DLD1 (cell line): Measurements from ENCODE around the gene NXPH3.

Experiments used
- in situ Hi-C: cut with HindIII; loops from 2 replicates; pipeline ENCODE4 v1.10.0; 2017; ENCODE audit warnings: low sequenced_read_pairs

NXPH3 gene

DNA sequence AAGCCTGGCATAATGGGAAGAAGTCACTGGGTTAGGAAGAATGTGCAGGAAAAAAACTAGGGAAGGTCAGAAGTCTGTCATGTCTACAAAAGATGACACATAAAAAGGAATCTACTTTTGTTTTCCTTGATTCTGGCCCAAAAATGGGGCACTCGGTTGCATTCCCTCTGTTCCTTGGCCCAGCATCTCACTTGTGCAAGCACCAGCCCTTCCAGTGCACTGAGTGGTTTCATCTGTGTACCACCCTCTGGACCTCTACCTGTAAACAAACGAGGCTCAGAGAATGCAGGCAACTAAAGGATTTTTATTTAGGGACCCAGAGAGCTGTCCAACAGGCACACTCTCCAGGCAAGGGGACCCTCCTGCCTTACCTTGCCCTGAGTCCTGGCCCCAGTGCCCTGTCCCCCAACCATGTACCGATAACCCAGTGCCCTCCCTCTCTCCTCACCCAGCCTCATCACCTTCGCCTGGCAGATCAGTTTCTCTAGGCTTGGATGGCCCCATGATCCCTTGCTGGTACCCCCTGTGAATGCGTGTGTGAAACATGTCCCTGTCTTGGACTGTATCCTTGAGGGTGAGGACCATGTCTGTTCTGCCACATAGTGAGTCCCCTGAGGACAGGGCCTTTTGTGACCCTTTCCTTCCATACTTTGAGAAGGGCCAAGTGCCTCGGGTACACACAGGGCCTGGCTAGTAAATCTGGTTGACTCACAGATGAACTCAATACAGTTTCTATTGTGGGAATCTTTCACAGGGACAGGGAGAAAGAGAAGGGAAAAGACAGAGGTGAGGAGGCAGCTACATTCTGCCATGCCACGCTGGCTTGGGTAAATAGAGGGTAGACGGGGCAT is 13.3 kb downstream of the NXPH3 start:
- in situ Hi-C loops = no loop called here

DNA sequence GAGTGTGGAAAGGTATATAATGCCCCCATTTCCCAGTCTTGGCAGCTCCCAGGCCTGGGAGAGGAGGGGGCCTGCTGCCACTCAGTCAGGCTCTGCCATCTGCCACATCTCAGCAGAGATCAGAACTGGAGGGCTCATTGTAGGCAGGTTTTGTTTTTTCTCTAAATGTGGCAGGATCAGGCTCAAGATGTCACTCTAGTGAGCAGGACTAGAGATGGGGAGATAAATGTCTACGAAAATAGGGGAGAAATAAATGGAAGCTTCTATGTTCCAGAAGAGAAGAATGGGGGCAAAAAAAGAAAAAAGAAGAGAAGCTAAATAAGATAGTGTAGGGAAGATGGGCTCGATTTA is 13.9 kb downstream of the NXPH3 start:
- in situ Hi-C loops = no loop called here

DNA sequence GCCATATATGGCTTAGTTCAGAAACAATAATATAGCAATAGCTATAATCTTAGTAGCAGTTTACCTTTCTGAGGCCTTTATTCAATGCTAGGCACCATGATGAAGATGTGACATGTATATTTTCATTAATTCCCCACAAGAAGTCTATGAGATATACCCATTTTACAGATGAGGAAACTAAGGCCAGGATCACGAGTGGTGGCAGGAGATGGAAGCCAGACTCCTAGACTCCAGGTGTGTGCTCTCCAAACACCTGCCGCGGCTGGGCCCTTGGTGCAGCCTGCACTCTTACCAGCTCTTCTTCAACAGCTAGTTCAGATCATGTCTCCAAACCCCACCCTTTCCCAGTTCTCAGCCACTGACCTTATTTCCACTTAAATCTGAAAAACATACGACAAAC is 15.2 kb downstream of the NXPH3 start:
- in situ Hi-C loops = no loop called here

DNA sequence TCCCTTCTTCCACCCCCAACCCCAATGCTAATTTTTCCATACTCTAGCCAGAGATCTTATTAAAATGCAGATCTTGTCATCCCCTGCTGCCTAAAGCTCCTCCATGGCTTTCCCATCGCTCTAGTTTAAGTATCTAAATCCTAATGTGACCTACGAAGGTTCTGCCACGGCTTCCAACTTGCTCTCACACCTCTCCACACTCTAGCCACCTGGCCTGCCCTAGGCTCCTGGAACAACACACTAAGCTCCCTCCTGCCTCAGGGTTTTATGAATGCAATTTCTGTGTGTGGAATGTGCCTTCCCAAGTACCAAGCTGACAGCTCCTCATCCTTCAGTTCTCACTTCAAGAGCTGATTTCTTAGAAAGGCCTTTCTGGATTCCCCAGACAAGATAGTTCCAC is 16.6 kb downstream of the NXPH3 start:
- in situ Hi-C loops = no loop called here

DNA sequence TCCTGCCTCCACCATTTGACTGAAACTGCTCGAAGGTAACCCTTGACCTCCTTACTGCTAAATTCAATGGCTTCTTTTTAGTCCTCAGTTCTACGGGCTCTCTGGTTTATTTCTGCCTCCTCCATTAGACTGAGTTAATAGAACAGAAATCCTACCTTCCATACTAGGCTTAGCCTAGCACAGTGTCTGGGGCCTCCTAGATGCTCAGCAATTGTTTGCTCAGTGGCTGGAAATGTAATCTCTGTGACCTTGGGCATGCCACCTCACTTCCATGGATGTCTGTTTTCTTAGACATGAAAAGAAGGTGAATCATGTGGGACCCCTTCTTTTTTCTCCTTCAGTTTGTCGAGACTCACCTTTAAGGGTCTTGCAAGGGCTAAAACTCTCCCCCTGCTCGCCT is 19.7 kb downstream of the NXPH3 start:
- in situ Hi-C loops = no loop called here

DNA sequence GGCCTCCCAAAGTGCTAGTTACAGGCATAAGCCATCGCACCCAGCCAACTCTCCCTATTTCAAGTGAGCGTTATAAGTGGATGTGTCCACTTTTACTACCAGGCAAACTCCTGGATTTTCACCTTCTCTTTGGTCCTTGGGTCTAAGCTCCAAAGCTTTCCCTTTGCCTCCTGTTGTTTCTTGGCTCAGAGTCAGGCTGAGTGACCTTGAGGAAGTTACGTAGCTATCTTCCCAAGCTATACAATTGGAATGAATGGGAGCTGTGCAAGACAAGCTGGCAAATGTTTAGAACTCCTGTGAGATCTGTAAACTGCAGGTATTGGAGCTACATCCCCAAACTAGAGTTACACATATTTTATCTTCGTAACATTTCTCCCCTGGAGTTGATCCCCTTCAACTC is 20.3 kb downstream of the NXPH3 start:
- in situ Hi-C loops = no loop called here

DNA sequence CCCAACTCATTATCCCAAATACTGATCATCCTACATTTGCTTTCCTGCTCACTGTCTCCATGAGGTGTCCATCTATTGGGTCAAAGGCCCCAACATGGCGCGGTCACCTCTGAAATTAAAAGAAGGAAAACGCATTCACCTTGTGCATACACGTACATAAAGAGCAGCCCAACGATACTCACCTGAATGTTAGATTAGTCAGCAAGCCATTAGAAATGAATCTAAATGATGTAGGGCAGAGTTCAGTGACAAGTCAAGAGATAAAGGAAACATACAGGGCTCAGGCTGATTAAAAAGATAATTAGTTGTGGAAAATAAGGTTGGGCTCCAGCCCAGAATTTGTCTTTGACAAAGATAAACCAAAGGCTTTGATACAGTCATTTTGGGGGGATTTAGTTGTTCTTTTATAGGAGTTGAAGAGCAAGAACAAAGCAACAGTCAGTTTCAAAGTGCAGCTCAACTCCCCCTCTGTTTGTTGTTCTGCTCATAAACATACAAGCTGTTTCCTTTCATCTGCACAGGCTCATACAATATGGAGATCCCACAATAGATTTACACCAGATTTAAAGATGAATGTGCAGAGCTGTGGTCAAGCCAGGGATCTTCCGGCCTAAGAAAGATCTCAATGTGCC is 21.1 kb downstream of the NXPH3 start:
- in situ Hi-C loops = no loop called here

DNA sequence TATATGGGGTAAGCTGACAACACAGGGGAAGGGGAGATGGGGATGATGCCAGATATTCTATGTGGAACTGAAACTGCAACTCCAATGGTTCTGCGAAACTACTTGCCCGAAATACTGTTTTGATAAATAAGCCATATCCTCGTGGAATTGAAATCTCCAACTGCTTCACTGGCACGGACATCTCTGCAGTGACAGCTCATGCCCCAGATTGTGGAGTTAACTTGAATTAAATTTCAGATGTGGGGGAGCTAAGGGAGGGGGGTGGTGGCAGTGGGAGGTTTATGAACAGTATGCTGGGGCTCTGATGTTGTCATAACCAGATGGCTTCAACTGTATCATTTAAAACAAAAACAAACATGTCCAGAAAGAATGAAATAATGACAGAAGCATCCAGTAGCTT is 21.8 kb downstream of the NXPH3 start:
- in situ Hi-C loops = no loop called here

DNA sequence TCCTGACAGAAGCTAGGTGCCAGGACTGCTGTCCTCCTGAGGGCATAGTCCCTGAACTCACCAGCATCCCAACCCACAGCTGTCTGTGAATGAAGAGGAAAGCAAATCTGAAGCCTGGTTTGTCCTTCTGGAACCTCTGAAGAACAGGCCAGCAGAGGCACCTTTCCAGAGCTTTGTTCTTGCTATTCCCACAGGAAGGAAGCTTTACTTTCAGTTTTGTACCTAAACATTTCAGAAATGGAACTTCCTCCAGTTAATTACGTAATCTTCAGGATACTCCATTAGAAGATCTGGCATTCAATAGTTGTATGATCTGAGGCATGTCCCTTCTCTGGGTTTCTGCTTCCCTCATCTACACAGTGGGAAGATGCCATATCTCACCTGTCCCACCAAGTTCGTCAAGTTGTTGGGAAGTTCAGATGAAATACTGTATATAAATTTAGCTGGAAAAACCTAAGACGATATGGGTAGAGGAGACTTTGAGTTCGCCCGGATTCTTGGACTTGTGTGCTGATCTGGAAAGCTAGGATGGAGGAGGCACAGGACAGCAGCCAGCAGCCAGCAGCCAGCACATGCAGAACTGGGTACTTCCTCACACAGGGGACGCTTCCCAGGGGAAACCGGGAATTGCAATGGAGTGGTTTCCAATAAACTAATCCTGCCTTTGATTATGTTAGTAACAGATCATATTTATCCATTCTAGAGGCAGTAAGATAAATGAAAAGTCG is 22.4 kb downstream of the NXPH3 start:
- in situ Hi-C loops = no loop called here

DNA sequence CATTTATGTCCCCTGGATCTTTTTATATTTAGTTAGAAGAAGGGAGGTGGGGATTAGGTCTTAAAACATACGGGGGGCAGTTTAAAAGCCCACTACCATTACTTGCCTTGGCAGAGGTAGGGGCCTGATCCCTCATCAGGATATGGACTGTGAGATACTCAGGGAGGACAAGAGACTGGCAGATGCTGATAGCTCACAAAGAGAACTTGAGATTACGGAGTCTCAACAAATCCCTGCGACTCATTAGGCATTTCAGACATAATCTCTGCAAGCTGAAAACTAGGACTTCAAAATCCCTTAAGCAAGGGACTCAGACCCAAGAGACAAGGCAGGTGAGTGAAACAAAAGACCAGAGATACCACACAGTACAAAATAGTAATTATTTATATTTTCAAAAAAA is 23.2 kb downstream of the NXPH3 start:
- in situ Hi-C loops = no loop called here

DNA sequence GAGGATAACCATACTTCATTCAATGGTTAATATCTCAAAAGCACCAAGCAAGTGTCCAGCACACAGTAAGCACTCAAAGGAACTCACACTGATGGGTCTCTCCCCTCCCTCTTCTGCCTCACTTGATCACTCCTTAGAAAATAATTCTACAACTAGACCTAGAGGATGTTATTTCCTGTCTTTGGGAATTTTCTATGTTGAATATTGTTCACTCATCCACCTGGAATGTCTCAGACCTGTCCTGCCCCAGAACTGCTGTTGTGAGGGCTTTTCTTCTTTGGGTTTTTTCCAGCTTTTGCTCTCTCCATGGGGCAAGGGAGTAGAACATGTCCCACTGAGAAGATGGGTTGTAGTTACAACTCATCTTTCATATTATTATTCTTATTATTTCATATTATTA is 25.3 kb downstream of the NXPH3 start:
- in situ Hi-C loops = no loop called here

DNA sequence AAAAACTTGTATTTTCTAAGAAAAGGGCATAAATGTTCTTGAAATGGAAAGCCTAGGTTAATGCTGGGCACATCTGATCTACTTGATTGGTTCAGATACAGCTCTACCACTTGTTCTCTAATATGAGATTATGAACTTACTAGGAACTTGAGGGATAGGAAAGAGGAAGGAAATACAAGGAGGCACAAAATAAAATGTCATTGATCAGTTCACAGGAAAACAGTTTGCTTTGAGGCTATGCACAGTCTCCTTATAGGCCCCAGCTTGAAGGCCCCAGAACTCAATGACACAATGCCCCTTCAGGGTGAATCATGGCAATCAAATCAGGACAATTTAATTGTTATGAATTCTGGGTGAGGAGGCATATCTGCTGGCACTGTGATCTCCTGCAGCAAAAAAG is 27.1 kb downstream of the NXPH3 start:
- in situ Hi-C loops = no loop called here

DNA sequence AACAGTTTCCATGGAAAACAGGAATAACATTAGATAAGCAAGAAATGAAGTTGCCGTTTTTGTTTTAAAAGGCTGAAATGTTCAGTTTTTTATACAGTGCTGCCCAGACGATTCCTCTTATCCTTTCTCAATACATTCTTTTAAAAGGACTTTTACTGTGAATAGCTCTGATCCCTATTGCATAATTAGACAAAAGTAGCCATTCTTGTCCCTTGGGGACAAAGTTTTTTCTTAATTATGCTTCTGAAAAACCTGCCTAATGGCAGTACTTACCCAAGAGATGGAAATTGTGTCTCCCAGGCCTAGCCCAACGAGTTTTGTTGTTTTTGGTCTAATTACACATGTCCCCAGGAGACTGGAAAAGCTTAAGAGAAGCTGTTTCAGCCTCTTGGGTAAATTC is 27.6 kb downstream of the NXPH3 start:
- in situ Hi-C loops = no loop called here

DNA sequence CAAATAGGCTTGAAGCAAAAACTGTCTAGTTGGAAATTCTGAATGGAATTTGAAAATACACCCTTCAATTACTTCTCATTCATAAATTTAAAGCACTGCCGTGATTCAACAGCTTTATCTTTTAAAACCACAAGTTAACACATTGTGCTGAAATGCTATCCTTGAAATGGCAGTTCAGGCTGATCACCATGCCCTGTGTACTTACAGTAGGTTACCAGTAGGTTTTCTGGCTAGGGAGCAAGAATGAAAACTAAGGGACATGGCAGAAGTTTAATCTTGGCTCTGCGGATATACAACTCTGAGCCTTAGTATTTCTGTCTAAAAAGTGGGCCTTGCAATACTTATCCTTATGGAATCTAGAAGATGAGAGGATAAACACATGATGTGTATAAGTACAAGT is 28.0 kb downstream of the NXPH3 start:
- in situ Hi-C loops = no loop called here

DNA sequence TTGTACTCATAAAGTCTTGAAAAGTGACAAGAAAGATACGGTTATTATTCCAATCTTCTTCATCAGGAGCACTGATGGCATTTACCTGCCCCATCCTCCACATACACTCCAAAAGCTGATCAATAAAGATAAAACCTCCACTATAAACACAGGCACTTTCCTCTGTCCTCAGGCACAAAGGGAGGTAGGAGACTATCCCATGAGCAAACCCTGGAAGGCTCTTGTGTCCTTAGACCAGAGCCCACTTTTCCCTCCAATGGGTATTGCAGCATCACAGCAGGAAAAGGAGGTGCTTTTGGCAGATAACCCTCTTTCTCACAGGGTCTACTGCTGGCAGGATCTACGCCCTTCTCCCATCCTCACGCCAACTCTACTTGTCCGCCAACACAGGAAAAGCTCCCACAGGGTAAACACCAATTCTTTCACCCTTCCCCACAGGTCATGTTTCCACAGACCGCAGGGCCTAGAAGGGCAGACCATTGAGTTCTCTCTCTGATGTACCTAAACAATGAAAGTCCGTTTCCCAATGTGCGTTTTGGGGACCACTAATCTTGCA is 28.7 kb downstream of the NXPH3 start:
- in situ Hi-C loops = no loop called here

DNA sequence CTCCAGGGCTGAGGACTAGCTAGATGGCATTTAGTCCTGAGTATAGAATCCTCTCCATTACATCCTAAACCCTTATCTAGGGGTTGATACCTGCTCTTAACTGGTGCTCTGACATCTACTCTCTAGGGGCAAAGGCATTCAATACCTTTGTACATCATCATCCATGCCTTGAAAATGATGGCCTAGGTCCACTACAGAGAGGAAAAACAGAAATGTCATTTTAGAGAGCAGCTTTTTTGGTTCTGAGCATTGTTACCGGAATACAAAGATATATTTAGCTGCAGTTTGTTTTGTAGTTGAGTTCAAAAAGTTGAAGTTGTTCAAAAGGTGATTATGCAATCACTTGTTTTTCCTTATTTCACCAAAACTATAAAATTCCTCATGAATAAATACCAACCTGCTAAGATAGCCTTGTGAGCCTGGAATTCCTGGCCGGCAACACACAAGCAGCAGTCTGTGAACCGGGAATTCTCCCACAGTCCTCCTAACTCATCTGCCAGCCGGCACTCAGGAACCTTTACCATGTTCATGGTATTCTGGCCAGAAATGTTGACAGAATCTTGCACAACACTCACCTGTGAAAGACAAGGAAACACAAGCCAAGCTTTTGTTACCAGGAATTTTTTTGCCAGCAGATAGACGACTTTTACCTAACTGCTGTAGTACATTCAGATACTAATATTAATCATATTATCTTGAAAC is 35.4 kb downstream of the NXPH3 start:
- in situ Hi-C loops = no loop called here

DNA sequence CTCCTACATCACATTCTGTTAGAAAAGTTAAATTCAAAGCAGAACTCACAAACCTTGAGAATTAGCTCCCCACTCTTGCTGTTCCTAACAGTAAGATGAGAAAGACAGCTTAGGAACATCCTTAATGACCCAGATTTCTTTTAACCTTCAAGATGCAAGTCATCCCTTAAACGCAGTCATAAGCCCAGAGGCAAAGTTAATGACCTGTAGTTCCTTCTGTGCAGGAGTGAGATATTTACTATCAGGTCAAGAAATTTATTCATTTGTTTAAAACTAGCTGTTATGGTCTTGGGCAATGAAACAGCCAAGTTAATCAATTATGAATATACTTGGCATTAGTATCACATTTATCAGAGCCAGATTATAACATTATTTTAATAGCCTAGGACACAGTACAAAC is 37.1 kb downstream of the NXPH3 start:
- in situ Hi-C loops = no loop called here

DNA sequence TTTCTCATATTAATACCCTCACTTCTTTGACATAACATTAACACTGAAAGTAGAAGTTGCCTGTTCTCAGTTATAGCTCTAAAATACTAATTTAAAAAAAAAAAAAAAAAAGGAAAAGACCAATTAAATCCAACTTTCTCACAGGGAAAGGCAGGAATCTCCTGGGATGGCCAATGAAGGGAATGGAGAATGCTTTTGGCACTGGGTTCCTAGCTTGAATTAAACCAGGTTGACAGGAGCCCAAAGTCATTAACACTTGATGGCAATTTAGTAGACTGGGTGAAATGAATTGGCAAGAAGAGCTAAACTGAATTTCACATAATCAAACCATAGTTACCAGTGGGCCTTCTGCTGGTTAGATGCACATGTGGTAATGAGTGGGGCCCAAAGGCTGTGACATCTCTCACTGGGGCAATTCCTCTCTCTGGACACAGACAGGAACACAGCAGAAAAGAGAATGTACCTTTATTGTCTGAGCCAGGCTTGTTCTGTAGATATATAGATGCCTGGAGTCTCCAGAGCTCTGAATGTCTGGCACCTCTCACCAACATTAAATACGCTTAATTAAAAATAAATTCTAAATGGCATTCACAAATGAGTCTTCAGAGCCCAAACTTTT is 37.6 kb downstream of the NXPH3 start:
- in situ Hi-C loops = no loop called here

DNA sequence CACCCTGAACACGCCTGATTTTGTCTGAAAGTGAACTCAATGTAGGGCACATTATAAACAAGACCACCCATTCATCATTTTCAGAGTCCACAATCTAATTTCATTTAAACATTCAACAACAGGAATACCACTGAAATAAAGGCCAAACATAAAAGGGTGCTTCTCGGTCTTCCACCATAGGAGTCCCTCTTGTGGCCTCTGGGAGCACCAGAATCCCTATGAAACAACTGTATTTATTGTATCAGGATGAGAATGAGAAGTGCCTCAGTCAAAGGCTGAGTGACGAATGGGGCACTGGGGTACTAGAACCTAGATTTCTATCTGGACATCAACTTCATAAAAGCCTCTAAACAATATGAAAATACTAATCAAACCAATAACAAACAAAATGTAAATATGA is 40.4 kb downstream of the NXPH3 start:
- in situ Hi-C loops = no loop called here

DNA sequence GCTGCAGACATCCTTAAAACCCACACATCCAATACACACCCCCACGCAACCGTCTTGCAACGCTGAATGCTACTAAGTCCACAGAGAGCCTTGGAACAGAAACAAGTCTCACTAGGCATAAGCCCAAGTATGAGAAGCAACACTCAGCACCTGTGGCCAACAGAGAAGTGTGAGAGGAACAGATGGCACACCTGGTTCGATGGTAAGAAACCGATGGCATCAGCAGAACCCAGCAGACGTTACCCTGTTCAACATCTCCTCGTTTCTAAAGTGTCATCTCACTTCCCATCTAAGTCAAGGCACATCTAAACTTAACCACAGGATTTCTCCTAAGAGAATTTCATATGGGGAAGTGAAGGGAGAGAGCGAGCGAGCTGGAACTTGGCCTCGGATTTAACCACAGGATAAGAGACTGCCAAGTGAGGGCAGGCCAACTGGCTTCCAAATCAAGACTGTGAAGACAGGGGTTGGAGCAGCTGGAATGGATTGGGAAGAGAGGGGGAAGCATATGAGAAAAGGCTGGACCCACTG is 41.0 kb downstream of the NXPH3 start:
- in situ Hi-C loops = no loop called here
